Stimulated activated naive CD8-positive, alpha-beta T cell treated with anti-CD3 and anti-CD28 coated beads, Interleukin-15, amount 100 ng/mL, for 72 hours (primary cell): ENCODE data around the gene TDG.
A peak's percentile ranks its signal among the peaks of the same experiment; 100 is the strongest.

ENCODE experiments used
- ATAC-seq: fragments of 150-1000 bp; cut with Tn5 transposase; 2 replicates; pipeline ENCODE4 v1.10.0; 2021; ENCODE audit warnings: mild to moderate bottlenecking, moderate library complexity
- DNase-seq, 2 donors: peaks; one replicate each; pipeline ENCODE4 v3.0.0; 2021 to 2022
- H3K27ac Mint-ChIP-seq, 2 donors: one replicate each; pipeline ENCODE4 v1.8.0; 2022; ENCODE audit warnings: mild to moderate bottlenecking in 2 of 2, mixed read lengths in 2 of 2, moderate library complexity in 2 of 2
- H3K27me3 Mint-ChIP-seq: one replicate; pipeline ENCODE4 v1.8.0; 2022; ENCODE audit warnings: mixed read lengths
- H3K4me1 Mint-ChIP-seq: one replicate; pipeline ENCODE4 v1.8.0; 2022; ENCODE audit warnings: mild to moderate bottlenecking, mixed read lengths
- H3K4me3 Mint-ChIP-seq, 2 donors: one replicate each; pipeline ENCODE4 v1.8.0; 2022; ENCODE audit warnings: mild to moderate bottlenecking in 2 of 2, mixed read lengths in 2 of 2, moderate library complexity in 1 of 2
- H3K9me3 Mint-ChIP-seq, 2 donors: one replicate each; pipeline ENCODE4 v1.8.0; 2022; ENCODE audit warnings: mixed read lengths in 2 of 2

Gene TDG

DNA sequence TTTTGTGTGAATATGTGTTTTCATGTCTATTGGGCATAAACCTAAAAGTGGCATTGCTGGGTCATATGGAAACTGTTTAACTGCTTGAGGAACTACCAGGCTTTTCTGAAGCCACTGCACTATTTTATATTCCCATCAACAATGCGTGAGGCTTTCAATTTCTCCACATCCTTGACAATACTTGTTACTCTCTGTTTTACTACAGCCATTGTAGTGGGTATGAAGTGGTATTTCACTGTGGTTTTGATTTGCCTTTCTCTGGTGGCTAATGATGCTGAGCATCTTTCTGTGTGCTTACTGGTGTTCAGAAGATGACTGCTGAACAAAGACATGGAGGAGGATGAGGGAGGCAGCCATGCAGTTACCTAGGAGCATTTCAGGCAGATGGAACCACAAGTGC is 13.2 kb upstream of the TDG start:
- Mint-ChIP-seq H3K4me3 (peak overlapping the region; percentile 82 to 83), H3K4me1 (peaks cover 76% of the 10 kb centered on the region), H3K27ac (peak overlapping the region; percentile 81 to 92), H3K9me3 (no peaks in the 10 kb centered on the region), H3K27me3 (no peaks in the 10 kb centered on the region)
- peak; percentile 27 to 40 for DNase-seq
- ATAC-seq = peak; percentile 80

- peaks cover 58% of the 10 kb centered on the region for H3K4me1 Mint-ChIP-seq
Measured at GRCh38 chr12:103955811-103956508, 9.7 kb upstream of the TDG start.

GRCh38 chr12:103956509-103957027 is 9.1 kb upstream of the TDG start:
- Mint-ChIP-seq H3K27ac (peak overlapping the region; percentile 98), H3K4me3 (peak overlapping the region; percentile 87 to 91), H3K4me1 (peaks cover 58% of the 10 kb centered on the region), H3K27me3 (no peaks in the 10 kb centered on the region), H3K9me3 (no peaks in the 10 kb centered on the region)
- DNase-seq = no peak
- no peak for ATAC-seq

More at GRCh38 chr12:103955811-103956508, 9.7 kb upstream of the TDG start:
- no peak for ATAC-seq
- Mint-ChIP-seq H3K27me3 (no peaks in the 10 kb centered on the region), H3K9me3 (no peaks in the 10 kb centered on the region), H3K4me3 (peak overlapping the region; percentile 87 to 91), H3K27ac (peak overlapping the region; percentile 86 to 98)
- no peak for DNase-seq

DNA sequence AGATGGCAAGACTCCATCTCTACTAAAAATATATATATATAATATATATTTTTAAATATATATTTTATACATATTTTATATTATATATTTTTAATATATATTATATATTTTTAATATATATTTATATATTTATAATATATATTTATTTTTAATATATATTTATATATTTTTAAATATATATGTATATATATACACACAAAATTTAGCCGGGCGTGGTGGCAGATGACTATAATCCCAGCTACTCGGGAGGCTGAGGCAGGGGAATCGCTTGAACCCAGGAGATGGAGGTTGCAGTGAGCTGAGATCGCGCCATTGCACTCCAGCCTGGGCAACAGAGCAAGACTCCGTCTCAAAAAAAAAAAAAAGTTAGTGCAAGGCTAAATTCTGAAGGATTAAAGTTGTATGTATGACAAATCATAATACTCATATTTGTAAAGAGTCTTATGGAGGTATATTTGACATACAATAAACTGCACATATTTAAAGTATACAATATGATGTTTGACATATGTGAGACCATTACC is 7.7 kb upstream of the TDG start:
- H3K4me1 Mint-ChIP-seq = peaks cover 49% of the 10 kb centered on the region
- peak overlapping the region; percentile 87 to 91 for H3K4me3 Mint-ChIP-seq
- H3K27me3 Mint-ChIP-seq = no peaks in the 10 kb centered on the region
- no peaks in the 10 kb centered on the region for H3K9me3 Mint-ChIP-seq
- no peak for ATAC-seq
- no peak for DNase-seq
- peak overlapping the region; percentile 98 for H3K27ac Mint-ChIP-seq

DNA sequence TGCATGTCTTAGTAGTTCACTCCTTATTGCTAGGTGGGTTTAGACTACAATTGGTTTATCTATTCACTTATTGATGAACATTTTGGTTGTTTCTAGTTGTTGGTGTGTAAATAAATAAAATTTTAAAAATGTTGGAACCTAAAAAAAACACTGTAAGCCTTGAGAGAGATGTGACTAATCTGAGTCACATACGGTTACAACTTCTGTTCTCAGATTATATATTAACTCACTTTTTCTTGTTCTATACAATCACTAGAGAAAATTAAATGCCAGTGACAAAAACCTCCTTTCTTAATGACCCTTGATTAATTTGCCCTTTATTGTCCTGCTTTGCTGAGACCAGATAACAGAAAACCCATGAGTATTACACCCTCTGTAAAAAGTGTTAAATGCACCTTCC is 7.1 kb upstream of the TDG start:
- no peak overlapping the region for H3K27ac Mint-ChIP-seq
- H3K4me3 Mint-ChIP-seq = peak overlapping the region in 1 of 2 donors; percentile 45
- DNase-seq (no peak), ATAC-seq (no peak)
- H3K27me3 Mint-ChIP-seq = no peaks in the 10 kb centered on the region
- H3K9me3 Mint-ChIP-seq = no peaks in the 10 kb centered on the region
- H3K4me1 Mint-ChIP-seq = peaks cover 48% of the 10 kb centered on the region

DNA sequence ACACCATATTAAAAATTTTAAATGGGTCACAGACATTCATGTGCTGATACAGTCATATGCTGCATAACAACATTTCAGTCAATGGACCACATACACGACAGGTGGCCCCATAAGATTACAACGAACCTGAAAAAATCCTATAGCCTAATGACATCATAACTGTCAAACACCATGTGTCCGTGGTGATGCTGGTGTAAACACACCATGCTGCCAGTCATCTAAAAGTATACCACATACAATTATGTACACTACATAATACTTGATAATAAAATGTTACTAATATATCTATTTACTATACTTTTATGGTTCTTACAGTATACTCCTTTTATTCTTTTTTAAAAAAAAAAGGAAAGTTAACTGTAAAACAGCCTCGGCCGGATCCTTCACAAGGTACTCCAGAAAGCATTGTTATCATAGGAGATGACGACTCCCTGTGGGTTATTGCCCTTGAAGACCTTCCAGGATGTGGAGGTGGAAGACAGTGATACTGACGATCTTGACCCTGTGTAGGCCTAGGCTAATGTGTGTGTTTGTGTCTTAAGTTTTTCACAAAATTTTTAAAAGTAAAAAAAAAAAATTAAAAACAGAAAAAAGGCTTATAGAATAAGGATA is 5.0 kb upstream of the TDG start:
- no peak overlapping the region for H3K27ac Mint-ChIP-seq
- no peaks in the 10 kb centered on the region for H3K27me3 Mint-ChIP-seq
- ATAC-seq (no peak), DNase-seq (no peak)
- no peak overlapping the region for H3K4me3 Mint-ChIP-seq
- H3K9me3 Mint-ChIP-seq = no peaks in the 10 kb centered on the region
- H3K4me1 Mint-ChIP-seq = peaks cover 39% of the 10 kb centered on the region

DNA sequence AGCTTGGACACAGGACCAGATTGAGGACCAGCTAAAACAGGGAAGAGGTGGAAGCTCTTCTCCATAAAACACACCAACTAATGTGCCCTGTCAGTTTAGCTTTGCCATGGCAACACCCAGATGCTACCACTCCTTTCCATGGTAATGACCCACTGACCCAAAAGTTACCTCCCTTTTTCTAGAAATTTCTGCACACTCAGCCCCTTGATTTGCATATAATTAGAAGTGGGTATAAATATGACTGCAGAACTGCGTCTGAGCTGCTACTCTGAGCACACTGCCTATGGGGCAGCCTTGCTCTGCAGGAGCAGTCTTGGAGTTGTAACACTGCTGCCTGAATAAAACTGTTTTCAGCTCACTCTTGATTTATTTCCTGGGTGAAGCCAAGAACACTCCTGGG is 3.2 kb upstream of the TDG start:
- peaks cover 45% of the 10 kb centered on the region for H3K4me1 Mint-ChIP-seq
- H3K27me3 Mint-ChIP-seq = no peaks in the 10 kb centered on the region
- ATAC-seq = no peak
- DNase-seq = no peak
- no peak overlapping the region for H3K4me3 Mint-ChIP-seq
- no peak overlapping the region for H3K27ac Mint-ChIP-seq
- no peaks in the 10 kb centered on the region for H3K9me3 Mint-ChIP-seq

GRCh38 chr12:103964805-103965204 is 867 bp upstream of the TDG start:
- ATAC-seq (no peak), DNase-seq (no peak)
- Mint-ChIP-seq H3K4me3 (peak overlapping the region; percentile 95 to 99), H3K27ac (peak overlapping the region; percentile 95 to 99), H3K9me3 (no peaks in the 10 kb centered on the region), H3K27me3 (no peaks in the 10 kb centered on the region), H3K4me1 (peaks cover 56% of the 10 kb centered on the region)

- DNase-seq (no peak), ATAC-seq (no peak)
- Mint-ChIP-seq H3K9me3 (no peaks in the 10 kb centered on the region), H3K4me1 (peaks cover 60% of the 10 kb centered on the region), H3K4me3 (peak overlapping the region; percentile 95 to 99), H3K27ac (peak overlapping the region; percentile 95 to 99), H3K27me3 (no peaks in the 10 kb centered on the region)
Measured at GRCh38 chr12:103965255-103965589, 450 bp upstream of the TDG start.

- Mint-ChIP-seq H3K9me3 (no peaks in the 10 kb centered on the region), H3K4me1 (peaks cover 69% of the 10 kb centered on the region), H3K4me3 (peak overlapping the region; percentile 95 to 99), H3K27ac (peak overlapping the region; percentile 94 to 99), H3K27me3 (no peaks in the 10 kb centered on the region)
- ATAC-seq (no peak), DNase-seq (no peak)
Measured at GRCh38 chr12:103966736-103967135, 1.1 kb downstream of the TDG start.

- no peak for ATAC-seq
- Mint-ChIP-seq H3K4me1 (peaks cover 63% of the 10 kb centered on the region), H3K4me3 (peak overlapping the region in 1 of 2 donors; percentile 28)
Measured at GRCh38 chr12:103969391-103969790, 3.7 kb downstream of the TDG start.

GRCh38 chr12:103973909-103974308 is 8.2 kb downstream of the TDG start:
- Mint-ChIP-seq H3K27ac (peak overlapping the region in 1 of 2 donors; percentile 49), H3K4me1 (peaks cover 48% of the 10 kb centered on the region), H3K9me3 (no peaks in the 10 kb centered on the region), H3K4me3 (no peak overlapping the region), H3K27me3 (no peaks in the 10 kb centered on the region)
- ATAC-seq = no peak
- DNase-seq = no peak

More at GRCh38 chr12:103969391-103969790, 3.7 kb downstream of the TDG start:
- no peaks in the 10 kb centered on the region for H3K27me3 Mint-ChIP-seq
- no peak overlapping the region for H3K27ac Mint-ChIP-seq
- DNase-seq = no peak
- no peaks in the 10 kb centered on the region for H3K9me3 Mint-ChIP-seq

- no peaks in the 10 kb centered on the region for H3K27me3 Mint-ChIP-seq
- H3K9me3 Mint-ChIP-seq = no peaks in the 10 kb centered on the region
- peaks cover 34% of the 10 kb centered on the region for H3K4me1 Mint-ChIP-seq
- no peak for DNase-seq
- no peak for ATAC-seq
- H3K27ac Mint-ChIP-seq = peak overlapping the region in 1 of 2 donors; percentile 82
- H3K4me3 Mint-ChIP-seq = no peak overlapping the region
Measured at GRCh38 chr12:103975368-103975767, 9.7 kb downstream of the TDG start.

- Mint-ChIP-seq H3K27me3 (no peaks in the 10 kb centered on the region), H3K4me1 (peaks cover 21% of the 10 kb centered on the region), H3K27ac (peak overlapping the region in 1 of 2 donors; percentile 69), H3K9me3 (no peaks in the 10 kb centered on the region), H3K4me3 (no peak overlapping the region)
- no peak for DNase-seq
- no peak for ATAC-seq
Measured at GRCh38 chr12:103978384-103978982, 12.8 kb downstream of the TDG start.

DNA sequence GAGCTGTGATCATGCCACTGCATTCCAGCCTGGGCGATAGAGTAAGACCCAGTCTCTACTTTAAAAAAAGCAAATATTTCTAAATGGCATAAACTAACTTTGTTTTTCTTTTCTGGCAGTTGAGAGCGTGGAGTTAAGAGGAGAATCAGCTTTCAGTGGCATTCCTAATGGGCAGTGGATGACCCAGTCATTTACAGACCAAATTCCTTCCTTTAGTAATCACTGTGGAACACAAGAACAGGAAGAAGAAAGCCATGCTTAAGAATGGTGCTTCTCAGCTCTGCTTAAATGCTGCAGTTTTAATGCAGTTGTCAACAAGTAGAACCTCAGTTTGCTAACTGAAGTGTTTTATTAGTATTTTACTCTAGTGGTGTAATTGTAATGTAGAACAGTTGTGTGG is 21.2 kb downstream of the TDG start:
- DNase-seq (no peak), ATAC-seq (no peak)
- Mint-ChIP-seq H3K9me3 (no peaks in the 10 kb centered on the region), H3K4me1 (no peaks in the 10 kb centered on the region), H3K27ac (peak overlapping the region; percentile 40 to 84), H3K27me3 (no peaks in the 10 kb centered on the region), H3K4me3 (no peak overlapping the region)

- no peaks in the 10 kb centered on the region for H3K4me1 Mint-ChIP-seq
- ATAC-seq (no peak), DNase-seq (no peak)
- H3K4me3 Mint-ChIP-seq = no peak overlapping the region
- peaks cover 2% of the 10 kb centered on the region for H3K27me3 Mint-ChIP-seq
- no peak overlapping the region for H3K27ac Mint-ChIP-seq
- no peaks in the 10 kb centered on the region for H3K9me3 Mint-ChIP-seq
Measured at GRCh38 chr12:103994235-103994634, 28.6 kb downstream of the TDG start.
